CD4-positive, alpha-beta memory T cell (primary cell): ENCODE measurements around the gene TYW1. TPM values are rescaled to one million over a fixed set of nuclear protein-coding genes. Genes with fewer than 3 reads are reported as not detected.
"Not testable (repeated sequence)": the region's sequence is repeated elsewhere in the genome, so short reads cannot be mapped to it uniquely, and the experiment has no call there.

Experiments
- CTCF ChIA-PET: fragments of 350-600 bp; sonication (Branson Sonifier 250); formaldehyde crosslinking; loops from one replicate; lab custom pipeline; 2021; ENCODE audit warnings: inconsistent platforms; ENCODE audit not compliant: partially characterized antibody; lab: Charles Lee
- POLR2A ChIA-PET: fragments of 350-600 bp; sonication (Branson Sonifier 250); formaldehyde crosslinking; loops from one replicate; lab custom pipeline; 2021; ENCODE audit not compliant: partially characterized antibody; lab: Charles Lee
- DNase-seq, 5 donors: peaks; one replicate each; pipeline versions ENCODE4 v3.0.0 to v3.0.0-alpha.2; 2020 to 2022; ENCODE audit warnings: mixed read lengths in 1 of 5
- H3K27ac ChIP-seq: one replicate; pipeline ENCODE4 v1.7.0; 2013; ENCODE audit warnings: low read depth, low read length
- H3K27me3 ChIP-seq: 2 replicates; pipeline ENCODE4 v1.7.0; 2013; ENCODE audit warnings: mild to moderate bottlenecking, low read length, moderate library complexity; ENCODE audit not compliant: insufficient read depth
- H3K36me3 ChIP-seq: 2 replicates; pipeline ENCODE4 v1.7.0; 2013; ENCODE audit warnings: mild to moderate bottlenecking, low read length, moderate library complexity; ENCODE audit not compliant: insufficient read depth
- H3K4me1 ChIP-seq: 2 replicates; pipeline ENCODE4 v1.7.0; 2013; ENCODE audit warnings: mild to moderate bottlenecking, low read length, moderate library complexity; ENCODE audit not compliant: insufficient read depth
- H3K4me3 ChIP-seq, 2 donors: one replicate each; pipeline ENCODE4 v1.7.0; 2013; ENCODE audit warnings: low read length in 2 of 2, mild to moderate bottlenecking in 1 of 2
- H3K9me3 ChIP-seq, 2 donors: one replicate each; pipeline ENCODE4 v1.7.0; 2013; ENCODE audit warnings: low read length in 2 of 2, control low read depth in 1 of 2; ENCODE audit not compliant: control insufficient read depth in 1 of 2
- H3K27ac Mint-ChIP-seq, 7 donors: one replicate each; pipeline ENCODE4 v1.8.0; 2020 to 2021; ENCODE audit warnings: mixed read lengths in 7 of 7, mild to moderate bottlenecking in 6 of 7, inconsistent platforms in 3 of 7, moderate library complexity in 3 of 7
- H3K27me3 Mint-ChIP-seq, 2 donors: one replicate each; pipeline ENCODE4 v1.8.0; 2020 to 2021; ENCODE audit warnings: mixed read lengths in 2 of 2
- H3K36me3 Mint-ChIP-seq, 2 donors: one replicate each; pipeline ENCODE4 v1.8.0; 2020 to 2021; ENCODE audit warnings: mixed read lengths in 2 of 2, inconsistent platforms in 1 of 2, mild to moderate bottlenecking in 1 of 2
- H3K4me1 Mint-ChIP-seq, 4 donors: one replicate each; pipeline ENCODE4 v1.8.0; 2020 to 2021; ENCODE audit warnings: mixed read lengths in 4 of 4, mild to moderate bottlenecking in 1 of 4
- H3K4me3 Mint-ChIP-seq, 8 donors: one replicate each; pipeline ENCODE4 v1.8.0; 2020 to 2021; ENCODE audit warnings: mixed read lengths in 8 of 8, mild to moderate bottlenecking in 7 of 8, moderate library complexity in 6 of 8, inconsistent platforms in 3 of 8
- H3K9me3 Mint-ChIP-seq, 8 donors: one replicate each; pipeline ENCODE4 v1.8.0; 2020 to 2021; ENCODE audit warnings: mixed read lengths in 8 of 8, mild to moderate bottlenecking in 5 of 8, inconsistent platforms in 3 of 8, moderate library complexity in 1 of 8
- intact Hi-C: fragments of 100-400 bp; cut with micrococcal nuclease; formaldehyde crosslinking; loops from one replicate; pipeline ENCODE4 v1.15.1; 2023
- polyA plus RNA-seq, 2 donors: library from polyadenylated mRNA; unstranded; fragments of 300-500 nt; fragmentation: Illumina TruSeq; gene quantifications; one replicate each; pipeline ENCODE4 v1.2.3, GENCODE V29; 2021
- total RNA-seq, 2 experiments: library from RNA; stranded (reverse); gene quantifications; one replicate each; pipeline ENCODE4 v1.2.3, GENCODE V29; 2021

The TYW1 gene
- total and polyA plus RNA-seq, 4 experiments from 2014 or later = 19.2 to 32.3 (median 27.7) TPM

DNA sequence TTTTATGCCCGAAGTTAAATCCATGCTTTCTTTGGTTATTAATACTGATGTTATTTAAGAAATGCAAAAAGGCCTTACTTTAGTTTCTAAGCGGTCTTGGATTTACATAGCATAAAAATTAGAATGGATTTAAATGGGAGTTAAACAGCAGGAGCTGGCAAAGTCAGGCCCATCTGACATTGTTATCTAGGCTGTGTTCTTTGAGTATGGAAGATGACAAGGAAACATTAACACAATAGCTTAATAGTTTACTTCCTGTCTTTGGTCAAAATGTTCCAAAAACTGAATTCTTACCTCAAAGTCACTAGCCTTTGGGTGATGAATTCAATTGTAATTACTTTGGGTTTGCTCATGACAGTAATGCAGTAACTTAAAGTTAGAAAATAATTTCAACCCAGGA lies 123.9 kb downstream of the TYW1 start:
- intact Hi-C loops, H3K27me3 ChIP-seq, POLR2A ChIA-PET, H3K27ac Mint-ChIP-seq, H3K27ac ChIP-seq, H3K4me3 Mint-ChIP-seq, H3K9me3 Mint-ChIP-seq, H3K4me1 Mint-ChIP-seq, H3K27me3 Mint-ChIP-seq, H3K36me3 ChIP-seq, CTCF ChIA-PET, H3K4me1 ChIP-seq, H3K9me3 ChIP-seq, H3K4me3 ChIP-seq, DNase-seq: not testable (repeated sequence)
- peaks cover 32 to 43% of the 10 kb centered on the region in 2 donors for H3K36me3 Mint-ChIP-seq

GRCh38 chr7:67128257-67128656 lies 131.6 kb downstream of the TYW1 start:
- CTCF ChIA-PET, POLR2A ChIA-PET, H3K9me3 ChIP-seq, H3K27me3 Mint-ChIP-seq, H3K9me3 Mint-ChIP-seq, DNase-seq, H3K27me3 ChIP-seq, H3K36me3 ChIP-seq, H3K4me3 ChIP-seq: not testable (repeated sequence)
- H3K4me1 Mint-ChIP-seq = peaks cover 21 to 46% (median 31%) of the 10 kb centered on the region in 4 donors
- Histone ChIP-seq H3K4me1 (peaks cover 23% of the 10 kb centered on the region), H3K27ac (peak overlapping the region; percentile 50)
- peak overlapping the region; percentile 91 to 99 (median 97) for H3K27ac Mint-ChIP-seq
- H3K36me3 Mint-ChIP-seq = peaks cover 19 to 26% of the 10 kb centered on the region in 2 donors
- H3K4me3 Mint-ChIP-seq = peak overlapping the region; percentile 10 to 90 (median 84)
- intact Hi-C loops = loop anchor here (2.0 kb wide), 1 partner anchor 175 kb away; no protein-coding TSS in a partner anchor

DNA sequence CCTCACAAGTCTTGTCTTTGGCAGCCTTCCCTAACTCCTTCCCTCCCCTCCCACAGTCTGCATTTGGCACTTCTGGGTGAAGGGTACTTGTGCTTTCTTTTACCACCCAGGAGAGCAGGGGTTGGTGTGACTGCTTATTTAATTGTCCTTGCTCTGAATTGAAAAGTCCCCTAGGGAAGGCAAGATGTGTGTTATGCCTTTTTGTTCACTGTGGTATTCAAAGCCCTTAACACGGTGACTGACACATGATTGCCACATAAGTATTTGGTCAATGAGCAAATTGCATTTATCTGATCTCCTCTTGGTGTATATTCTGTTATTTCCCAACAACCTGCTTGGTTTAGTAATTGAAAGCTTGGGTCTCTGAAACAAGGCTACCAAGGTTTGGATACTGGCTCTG lies 134.1 kb downstream of the TYW1 start:
- H3K27me3 Mint-ChIP-seq, CTCF ChIA-PET: not testable (repeated sequence)

DNA sequence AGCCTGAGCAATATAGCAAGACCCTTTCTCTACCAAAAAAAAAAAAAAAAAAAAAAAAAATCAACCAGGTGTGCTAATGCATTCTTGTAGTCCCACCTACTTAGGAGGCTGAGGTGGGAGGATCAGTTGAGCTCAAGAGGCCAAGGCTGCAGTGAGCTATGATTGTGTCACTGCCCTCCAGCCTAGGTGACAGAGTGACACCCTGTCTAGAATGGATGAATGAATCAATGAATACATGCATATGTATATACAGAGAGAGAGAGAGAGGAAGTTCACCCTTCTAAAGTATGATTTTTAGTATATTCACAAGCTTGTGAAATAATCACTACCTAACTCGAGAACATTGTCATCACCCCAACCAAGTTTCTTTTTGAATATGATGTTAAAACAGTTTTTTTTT lies 138.3 kb downstream of the TYW1 start:
- CTCF ChIA-PET = interaction anchor here (0.7 to 1.6 kb wide), 2 partner anchors 12 to 243 kb away, joined by 3 to 5 read pairs; no protein-coding TSS in a partner anchor
- POLR2A ChIA-PET, H3K4me3 Mint-ChIP-seq, H3K27ac ChIP-seq, H3K4me1 ChIP-seq, H3K27me3 Mint-ChIP-seq, H3K9me3 ChIP-seq, H3K4me1 Mint-ChIP-seq, H3K27ac Mint-ChIP-seq, H3K4me3 ChIP-seq, H3K9me3 Mint-ChIP-seq, H3K36me3 ChIP-seq, DNase-seq, H3K27me3 ChIP-seq, intact Hi-C loops: not testable (repeated sequence)
- peaks cover 11 to 15% of the 10 kb centered on the region in 2 donors for H3K36me3 Mint-ChIP-seq

More for the DNA sequence above, 134.1 kb downstream of the TYW1 start:
- Mint-ChIP-seq H3K27ac (peak overlapping the region in 4 of 7 donors; percentile 29 to 68 (median 43)), H3K4me1 (peaks cover 21 to 46% (median 31%) of the 10 kb centered on the region in 4 donors), H3K36me3 (peaks cover 8 to 11% of the 10 kb centered on the region in 2 donors)
- peaks cover 23% of the 10 kb centered on the region for H3K4me1 ChIP-seq
- POLR2A ChIA-PET, intact Hi-C loops, H3K9me3 Mint-ChIP-seq, H3K27ac ChIP-seq, DNase-seq, H3K4me3 ChIP-seq, H3K9me3 ChIP-seq, H3K4me3 Mint-ChIP-seq, H3K36me3 ChIP-seq, H3K27me3 ChIP-seq: not testable (repeated sequence)

DNA sequence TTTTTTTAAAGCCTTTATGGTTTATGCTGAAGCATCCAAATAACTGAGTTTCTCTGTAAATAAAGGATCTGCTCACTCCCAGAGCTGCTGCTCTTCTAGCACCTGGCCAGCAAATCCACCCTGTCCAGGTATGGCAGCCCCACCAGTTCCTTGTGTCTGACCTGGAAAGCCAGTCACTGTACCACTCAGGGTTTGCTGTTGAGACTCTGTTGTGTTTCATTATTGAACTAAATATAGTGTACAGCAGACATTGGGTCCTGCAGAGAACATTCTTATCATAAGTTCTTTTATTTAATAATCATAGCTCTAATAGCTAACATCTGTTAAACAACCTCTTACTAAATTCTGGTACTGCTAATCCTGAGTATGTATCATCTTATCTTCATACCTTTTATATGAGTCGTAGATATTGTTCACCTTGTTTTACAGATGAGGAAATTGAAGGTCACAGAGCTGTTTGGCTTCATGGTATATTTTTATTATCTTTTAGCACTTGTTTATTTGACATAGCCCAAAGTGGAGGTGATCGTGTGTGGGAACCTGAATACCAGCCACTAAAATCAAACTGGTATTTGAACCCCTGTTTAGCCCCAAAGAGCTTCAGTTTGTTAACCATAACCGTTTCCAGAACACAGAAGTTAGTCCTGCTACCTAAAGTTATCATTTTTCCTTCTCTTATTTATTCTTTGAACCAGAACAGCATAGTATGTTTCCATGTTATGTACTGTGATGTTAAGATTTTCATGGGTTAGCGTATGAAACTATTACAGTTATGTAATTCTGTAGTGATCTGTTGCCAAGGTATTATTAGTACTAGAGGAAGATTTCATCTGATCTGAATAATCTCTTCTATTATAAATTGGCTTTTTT lies 139.2 kb downstream of the TYW1 start:
- intact Hi-C loops, POLR2A ChIA-PET, H3K36me3 ChIP-seq, H3K27me3 Mint-ChIP-seq, H3K4me3 Mint-ChIP-seq, H3K4me1 Mint-ChIP-seq, H3K9me3 ChIP-seq, H3K9me3 Mint-ChIP-seq, H3K27ac ChIP-seq, H3K27me3 ChIP-seq, H3K4me3 ChIP-seq, DNase-seq, H3K4me1 ChIP-seq: not testable (repeated sequence)
- Mint-ChIP-seq H3K36me3 (peaks cover 11 to 15% of the 10 kb centered on the region in 2 donors), H3K27ac (peak overlapping the region in 1 of 7 donors; percentile 55)
- CTCF ChIA-PET = interaction anchor here (1.6 kb wide), 1 partner anchor 13 kb away, joined by 3 read pairs; no protein-coding TSS in a partner anchor

DNA sequence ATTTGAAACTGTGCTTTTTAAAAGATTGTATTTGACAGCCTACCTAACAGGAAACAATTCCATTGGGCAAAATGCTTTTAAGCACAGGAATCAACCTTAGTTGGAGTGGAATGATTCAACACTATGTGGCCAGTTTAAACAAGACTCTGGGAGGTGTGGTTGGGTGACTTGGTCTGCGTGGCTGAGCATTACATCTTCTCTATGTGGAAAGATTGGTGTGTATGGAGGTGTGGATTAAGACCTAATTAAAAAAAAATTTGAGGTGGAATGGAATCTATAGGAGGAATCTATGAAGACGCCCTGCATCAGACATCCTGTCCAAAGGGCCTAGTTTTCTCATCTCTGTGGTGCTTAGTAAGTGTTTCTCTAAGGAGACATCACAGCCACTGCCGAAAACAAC lies 140.9 kb downstream of the TYW1 start:
- Mint-ChIP-seq H3K36me3 (peaks cover 10 to 15% of the 10 kb centered on the region in 2 donors), H3K27ac (peak overlapping the region in 1 of 7 donors; percentile 45)
- CTCF ChIA-PET, H3K27me3 ChIP-seq, H3K9me3 ChIP-seq, H3K4me1 Mint-ChIP-seq, H3K36me3 ChIP-seq, H3K27me3 Mint-ChIP-seq, H3K4me1 ChIP-seq, intact Hi-C loops, H3K9me3 Mint-ChIP-seq, DNase-seq, H3K4me3 Mint-ChIP-seq, H3K4me3 ChIP-seq, H3K27ac ChIP-seq, POLR2A ChIA-PET: not testable (repeated sequence)

GRCh38 chr7:67139876-67140275 lies 143.2 kb downstream of the TYW1 start:
- H3K4me1 Mint-ChIP-seq, H3K27ac ChIP-seq, H3K4me3 Mint-ChIP-seq, H3K27me3 ChIP-seq, H3K27ac Mint-ChIP-seq, H3K27me3 Mint-ChIP-seq, H3K9me3 Mint-ChIP-seq, H3K4me1 ChIP-seq, H3K36me3 ChIP-seq, H3K9me3 ChIP-seq, CTCF ChIA-PET, DNase-seq, POLR2A ChIA-PET, intact Hi-C loops, H3K4me3 ChIP-seq: not testable (repeated sequence)
- peaks cover 8 to 16% of the 10 kb centered on the region in 2 donors for H3K36me3 Mint-ChIP-seq
